IPS-18c (cell line): ENCODE measurements around the gene TTLL13.

ENCODE experiments used
- H3K4me3 ChIP-seq: 2 replicates; pipeline ENCODE4 v1.7.0; 2013; ENCODE audit warnings: low read depth, mild to moderate bottlenecking, low read length, moderate library complexity; ENCODE audit not compliant: insufficient read depth
- H3K9me3 ChIP-seq: one replicate; pipeline ENCODE4 v1.6.1; 2013; ENCODE audit warnings: mild to moderate bottlenecking, low read length, moderate library complexity; ENCODE audit not compliant: control insufficient read depth, insufficient read depth

TTLL13 gene

GRCh38 chr15:90213122-90213817 is 36.1 kb upstream of the TTLL13 start:
- Histone ChIP-seq H3K4me3 (no peak overlapping the region), H3K9me3 (no peaks in the 10 kb centered on the region)

DNA sequence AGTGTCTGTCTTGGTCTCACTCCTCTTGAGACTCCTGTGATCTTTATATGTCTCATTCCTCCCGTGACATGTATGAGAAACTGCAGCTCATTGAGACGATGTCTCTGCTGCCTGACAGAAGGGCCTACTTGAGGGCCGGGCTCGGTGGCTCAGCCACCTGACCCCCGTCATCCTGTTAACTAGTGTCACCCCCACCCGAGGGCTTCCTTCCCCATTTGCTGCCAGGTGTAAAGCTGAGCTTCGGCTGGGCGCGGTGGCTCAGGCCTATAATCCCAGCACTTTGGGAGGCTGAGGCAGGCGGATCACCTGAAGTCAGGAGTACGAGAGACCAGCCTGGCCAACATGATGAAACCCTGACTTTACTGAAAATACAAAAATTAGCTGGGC is 35.5 kb upstream of the TTLL13 start:
- no peak overlapping the region for H3K4me3 ChIP-seq
- no peaks in the 10 kb centered on the region for H3K9me3 ChIP-seq

- Histone ChIP-seq H3K4me3 (no peak overlapping the region), H3K9me3 (no peaks in the 10 kb centered on the region)
Observed at GRCh38 chr15:90214553-90215196, 34.7 kb upstream of the TTLL13 start.

- Histone ChIP-seq H3K4me3 (no peak overlapping the region), H3K9me3 (no peaks in the 10 kb centered on the region)
Observed at GRCh38 chr15:90217671-90218394, 31.5 kb upstream of the TTLL13 start.

- Histone ChIP-seq H3K9me3 (no peaks in the 10 kb centered on the region), H3K4me3 (no peak overlapping the region)
Observed at GRCh38 chr15:90219421-90220141, 29.8 kb upstream of the TTLL13 start.

GRCh38 chr15:90221246-90221900 is 28.0 kb upstream of the TTLL13 start:
- H3K4me3 ChIP-seq: no peak overlapping the region
- no peaks in the 10 kb centered on the region for H3K9me3 ChIP-seq

GRCh38 chr15:90222547-90222946 is 26.8 kb upstream of the TTLL13 start:
- no peak overlapping the region for H3K4me3 ChIP-seq
- H3K9me3 ChIP-seq: no peaks in the 10 kb centered on the region

GRCh38 chr15:90223441-90224165 is 25.8 kb upstream of the TTLL13 start:
- Histone ChIP-seq H3K4me3 (no peak overlapping the region), H3K9me3 (no peaks in the 10 kb centered on the region)

DNA sequence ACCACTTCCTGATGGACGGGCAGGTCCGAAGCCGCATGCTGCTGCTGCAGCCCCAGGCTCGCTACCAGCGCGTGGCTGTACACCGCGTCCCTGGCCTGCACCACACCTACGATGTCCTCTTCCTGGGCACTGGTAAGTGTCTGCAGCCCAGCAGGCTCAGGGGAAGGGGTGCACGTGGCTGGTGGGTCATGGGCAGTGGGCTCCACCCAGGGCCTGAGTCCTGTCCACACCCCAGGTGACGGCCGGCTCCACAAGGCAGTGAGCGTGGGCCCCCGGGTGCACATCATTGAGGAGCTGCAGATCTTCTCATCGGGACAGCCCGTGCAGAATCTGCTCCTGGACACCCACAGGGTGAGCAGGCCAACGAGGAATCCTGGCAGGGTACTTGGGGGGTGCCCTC is 24.3 kb upstream of the TTLL13 start:
- H3K9me3 ChIP-seq: no peaks in the 10 kb centered on the region
- H3K4me3 ChIP-seq: no peak overlapping the region

DNA sequence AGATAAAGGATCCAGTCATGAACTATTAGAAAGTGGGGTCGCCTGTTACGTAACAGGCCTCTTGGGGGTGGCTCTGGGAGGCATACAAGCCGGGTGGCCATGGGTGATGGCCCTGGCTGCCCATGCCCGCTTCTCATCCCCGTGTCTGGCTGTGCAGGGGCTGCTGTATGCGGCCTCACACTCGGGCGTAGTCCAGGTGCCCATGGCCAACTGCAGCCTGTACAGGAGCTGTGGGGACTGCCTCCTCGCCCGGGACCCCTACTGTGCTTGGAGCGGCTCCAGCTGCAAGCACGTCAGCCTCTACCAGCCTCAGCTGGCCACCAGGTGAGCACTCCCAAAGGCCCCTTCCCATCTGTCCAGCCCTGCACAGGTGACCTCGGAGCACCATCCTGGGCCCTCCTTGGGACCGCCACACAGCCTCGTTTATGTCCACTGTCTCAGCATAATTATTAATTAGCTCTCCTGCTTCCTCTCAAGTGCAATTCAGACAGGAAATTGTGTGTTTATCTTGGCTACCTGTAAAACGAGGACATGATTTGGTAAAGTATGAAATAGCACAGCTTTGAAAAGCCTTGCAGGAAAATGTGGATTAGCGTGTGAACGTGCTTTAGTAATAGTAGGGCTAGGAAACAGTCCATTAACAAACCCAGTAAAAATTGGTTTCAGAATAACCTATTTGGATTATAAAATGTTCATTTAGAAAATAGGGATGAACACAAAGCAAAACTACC is 23.7 kb upstream of the TTLL13 start:
- H3K9me3 ChIP-seq: no peaks in the 10 kb centered on the region
- H3K4me3 ChIP-seq: no peak overlapping the region

DNA sequence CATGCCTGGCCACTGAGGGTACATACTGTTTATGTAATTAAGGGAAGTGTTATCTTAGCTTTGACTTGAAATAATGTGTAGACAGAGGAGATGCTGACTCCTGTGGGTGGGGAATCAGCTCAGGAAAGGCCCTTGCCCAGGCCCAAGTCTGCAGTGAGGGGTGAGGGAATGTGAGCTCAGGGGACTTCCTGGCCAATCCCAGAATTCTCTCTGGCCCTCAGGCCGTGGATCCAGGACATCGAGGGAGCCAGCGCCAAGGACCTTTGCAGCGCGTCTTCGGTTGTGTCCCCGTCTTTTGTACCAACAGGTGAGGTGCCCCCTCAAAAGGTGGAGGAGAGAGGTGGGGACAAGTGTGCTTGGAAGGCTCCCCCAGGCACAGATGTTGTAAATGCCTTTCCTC is 22.0 kb upstream of the TTLL13 start:
- no peak overlapping the region for H3K4me3 ChIP-seq
- H3K9me3 ChIP-seq: no peaks in the 10 kb centered on the region

GRCh38 chr15:90227816-90228772 is 21.3 kb upstream of the TTLL13 start:
- no peaks in the 10 kb centered on the region for H3K9me3 ChIP-seq
- no peak overlapping the region for H3K4me3 ChIP-seq

GRCh38 chr15:90228960-90229359 is 20.4 kb upstream of the TTLL13 start:
- H3K9me3 ChIP-seq: no peaks in the 10 kb centered on the region
- no peak overlapping the region for H3K4me3 ChIP-seq

DNA sequence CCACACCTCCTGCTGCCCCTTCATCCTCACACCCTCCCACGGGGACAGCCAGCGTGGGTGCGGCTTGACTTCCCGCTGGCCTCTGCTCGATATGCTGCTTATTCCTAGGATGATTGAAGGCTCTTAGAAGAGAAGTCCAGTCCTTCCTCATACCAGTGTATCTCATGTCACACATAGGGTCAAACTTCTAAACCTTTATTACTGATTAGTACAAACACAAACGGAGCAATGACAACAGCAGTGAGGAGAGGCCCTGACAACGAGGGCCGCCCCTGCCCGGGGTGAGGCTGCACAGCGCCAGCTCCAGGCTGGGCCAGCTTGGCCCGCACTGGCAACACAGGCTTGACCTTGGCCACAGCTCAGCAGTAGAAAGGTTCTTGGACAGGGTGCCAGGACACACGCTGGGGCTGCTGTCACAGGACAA is 19.3 kb upstream of the TTLL13 start:
- no peak overlapping the region for H3K4me3 ChIP-seq

GRCh38 chr15:90230610-90231009 is 18.7 kb upstream of the TTLL13 start:
- H3K4me3 ChIP-seq: no peak overlapping the region

More for the DNA sequence above, 19.3 kb upstream of the TTLL13 start:
- H3K9me3 ChIP-seq: no peaks in the 10 kb centered on the region

More at GRCh38 chr15:90230610-90231009, 18.7 kb upstream of the TTLL13 start:
- no peaks in the 10 kb centered on the region for H3K9me3 ChIP-seq
